Fibroblast of skin of right biceps (primary cell): ENCODE results near the gene URB1.
"Not testable (repeated sequence)": the region's sequence is repeated elsewhere in the genome, so short reads cannot be mapped to it uniquely, and the experiment has no call there.

Experiments
- DNase-seq: peaks from one replicate; pipeline ENCODE4 v3.0.0-alpha.2; 2013

Gene URB1

GRCh38 chr21:32392880-32393676, at the start of gene URB1:
TSS of gene URB1 (minus strand) at chr21:32393012. CDS start at chr21:32392910, 102 bp downstream.
- DNase-seq, result peak; percentile 79

GRCh38 chr21:32437729-32438128, 44.9 kb upstream of the URB1 start:
- DNase-seq, result no peak

- not testable (repeated sequence) for DNase-seq
Observed at GRCh38 chr21:32432982-32433660, 40.3 kb upstream of the URB1 start.

- no peak for DNase-seq
Observed at GRCh38 chr21:32427958-32428623, 35.3 kb upstream of the URB1 start.

GRCh38 chr21:32426592-32427051, 33.8 kb upstream of the URB1 start:
- DNase-seq, result peak; percentile 49

- no peak for DNase-seq
Observed at GRCh38 chr21:32426066-32426465, 33.3 kb upstream of the URB1 start.

- no peak for DNase-seq
Observed at GRCh38 chr21:32425628-32426027, 32.8 kb upstream of the URB1 start.

GRCh38 chr21:32424674-32425073, 31.9 kb upstream of the URB1 start:
- peak; percentile 41 for DNase-seq

GRCh38 chr21:32424191-32424535, 31.4 kb upstream of the URB1 start:
- DNase-seq, result no peak

- DNase-seq, result peak; percentile 91
Observed at GRCh38 chr21:32423320-32424190, 30.7 kb upstream of the URB1 start.

GRCh38 chr21:32422064-32422463, 29.3 kb upstream of the URB1 start:
- DNase-seq, result no peak

- no peak for DNase-seq
Observed at GRCh38 chr21:32418146-32418545, 25.3 kb upstream of the URB1 start.

- DNase-seq, result no peak
Observed at GRCh38 chr21:32415451-32416398, 22.9 kb upstream of the URB1 start.

GRCh38 chr21:32414579-32415358, 22.0 kb upstream of the URB1 start:
- peak; percentile 27 for DNase-seq

- DNase-seq, result no peak
Observed at GRCh38 chr21:32413697-32414578, 21.1 kb upstream of the URB1 start.

GRCh38 chr21:32413015-32413504, 20.2 kb upstream of the URB1 start:
- no peak for DNase-seq

- DNase-seq, result peak; percentile 19
Observed at GRCh38 chr21:32412162-32413014, 19.6 kb upstream of the URB1 start, which contains the start of gene EVA1C. TSS of gene EVA1C (plus strand) at chr21:32412706. CDS start at chr21:32412854, 148 bp downstream.
